SJCRH30 (cell line): Measurements from ENCODE around the gene DEPDC7. TPM values are rescaled to one million over a fixed set of nuclear protein-coding genes. Genes with fewer than 3 reads are reported as not detected.
"Not testable (repeated sequence)": the region's sequence is repeated elsewhere in the genome, so short reads cannot be mapped to it uniquely, and the experiment has no call there.

ENCODE experiments used
- DNase-seq, 2 experiments: peaks; one replicate each; pipeline ENCODE4 v3.0.0-alpha.2; 2015 to 2020
- H3K27ac ChIP-seq: fragments of 250-450 bp; sonication (Bioruptor Pico); 2 replicates; pipeline ENCODE4 v1.5.1; 2020; ENCODE audit warnings: mild to moderate bottlenecking, moderate library complexity
- H3K27me3 ChIP-seq: fragments of 250-450 bp; sonication (Bioruptor Pico); 2 replicates; pipeline ENCODE4 v1.5.1; 2020; ENCODE audit warnings: mild to moderate bottlenecking, moderate library complexity
- H3K36me3 ChIP-seq: fragments of 250-450 bp; sonication (Bioruptor Pico); 2 replicates; pipeline ENCODE4 v1.5.1; 2020; ENCODE audit warnings: mild to moderate bottlenecking, moderate library complexity
- H3K4me1 ChIP-seq: fragments of 250-450 bp; sonication (Bioruptor Pico); 2 replicates; pipeline ENCODE4 v1.5.1; 2020; ENCODE audit warnings: mild to moderate bottlenecking, moderate library complexity
- H3K4me3 ChIP-seq: fragments of 250-450 bp; sonication (Bioruptor Pico); 2 replicates; pipeline ENCODE4 v1.5.1; 2020; ENCODE audit warnings: mild to moderate bottlenecking, moderate library complexity
- H3K9me3 ChIP-seq: fragments of 250-450 bp; sonication (Bioruptor Pico); replicated peaks from 2 replicates; pipeline ENCODE4 v1.5.1; 2020; ENCODE audit warnings: mild to moderate bottlenecking, moderate library complexity
- total RNA-seq: library from RNA; depleted of rRNA; stranded (reverse); fragments of >200 nt; shearing (Covaris generic); gene quantifications from 2 replicates; pipeline ENCODE4 v1.2.3, GENCODE V29; 2014

The DEPDC7 gene
- total RNA-seq, 1 experiment from 2014 or later: 21.8 TPM

GRCh38 chr11:33039274-33040032 is 23.8 kb downstream of the DEPDC7 start, which contains the start of gene TCP11L1:
TCP11L1 (plus strand) TSS chr11:33039572; CDS start chr11:33043774, 4,202 bp downstream.
- DNase-seq: peak; percentile 95
- Histone ChIP-seq H3K4me3 (peak within 1 kb of the TSS; percentile 95), H3K36me3 (peaks cover 3% of the 10 kb centered on the region; the same call in 1 of the 2 replicates), H3K9me3 (0 out of 2 replicates have a peak, but pooled peaks cover 1% of the 10 kb centered on the region), H3K27ac (peak within 1 kb of the TSS; percentile 97), H3K27me3 (no peaks in the 10 kb centered on the region), H3K4me1 (no peaks in the 10 kb centered on the region)

- peak overlapping the region; percentile 97 for H3K27ac ChIP-seq
- 0 out of 2 replicates have a peak, but pooled peaks cover 5% of the 10 kb centered on the region for H3K9me3 ChIP-seq
- no peaks in the 10 kb centered on the region for H3K4me1 ChIP-seq
- H3K4me3 ChIP-seq: peak overlapping the region; percentile 95
- peak in 1 of 2 experiments; percentile 37 for DNase-seq
- H3K36me3 ChIP-seq: peaks cover 11% of the 10 kb centered on the region
- no peaks in the 10 kb centered on the region for H3K27me3 ChIP-seq
These were observed 24.6 kb downstream of the DEPDC7 start for GRCh38 chr11:33040033-33040861.

DNA sequence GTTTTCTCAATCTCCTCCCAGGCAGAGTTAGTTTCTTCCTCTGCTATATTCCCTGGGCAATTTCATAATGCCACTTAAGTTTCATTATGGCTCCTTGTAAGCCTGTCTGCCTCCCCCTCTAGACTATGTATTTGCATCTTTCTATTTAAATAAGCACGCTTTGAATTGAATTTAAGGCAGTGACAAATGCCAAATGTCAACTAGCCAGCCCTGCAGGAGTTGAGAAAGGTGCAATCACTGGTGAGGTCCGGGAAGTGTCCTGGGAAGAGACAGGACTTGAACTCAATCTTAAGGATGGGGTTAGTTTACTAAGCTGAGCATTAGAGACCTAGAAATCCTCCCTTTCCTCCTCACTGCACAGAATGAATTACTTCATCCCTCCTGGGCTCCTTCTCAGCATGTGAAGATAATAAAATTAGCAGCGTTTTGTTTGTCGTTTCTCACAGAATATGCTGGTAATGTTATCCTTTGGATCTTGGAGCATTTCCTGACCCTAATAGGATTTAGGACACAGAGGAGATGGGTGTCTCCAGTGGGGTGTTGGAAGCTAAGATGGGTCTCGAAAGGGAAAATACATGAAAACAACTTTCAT is 25.3 kb downstream of the DEPDC7 start:
- Histone ChIP-seq H3K4me1 (no peaks in the 10 kb centered on the region), H3K27ac (no peak overlapping the region), H3K27me3 (no peaks in the 10 kb centered on the region), H3K36me3 (peaks cover 15% of the 10 kb centered on the region), H3K4me3 (peak overlapping the region; percentile 95), H3K9me3 (peaks cover 5% of the 10 kb centered on the region; the same call in 1 of the 2 replicates)
- DNase-seq: no peak

GRCh38 chr11:33043221-33043830 is 27.6 kb downstream of the DEPDC7 start:
- Histone ChIP-seq H3K4me1 (no peaks in the 10 kb centered on the region), H3K36me3 (peaks cover 17% of the 10 kb centered on the region), H3K4me3 (no peak overlapping the region), H3K27me3 (no peaks in the 10 kb centered on the region), H3K27ac (no peak overlapping the region), H3K9me3 (peaks cover 5% of the 10 kb centered on the region; the same call in 1 of the 2 replicates)
- no peak for DNase-seq

- H3K27ac ChIP-seq: no peak overlapping the region
- no peaks in the 10 kb centered on the region for H3K27me3 ChIP-seq
- H3K4me1 ChIP-seq: no peaks in the 10 kb centered on the region
- DNase-seq: no peak
- peaks cover 17% of the 10 kb centered on the region for H3K36me3 ChIP-seq
- peaks cover 5% of the 10 kb centered on the region; the same call in 1 of the 2 replicates for H3K9me3 ChIP-seq
- H3K4me3 ChIP-seq: no peak overlapping the region
These were observed 28.6 kb downstream of the DEPDC7 start for GRCh38 chr11:33044285-33044756.

GRCh38 chr11:33045551-33046255 is 30.0 kb downstream of the DEPDC7 start:
- no peak overlapping the region for H3K4me3 ChIP-seq
- DNase-seq: peak; percentile 10 to 19

DNA sequence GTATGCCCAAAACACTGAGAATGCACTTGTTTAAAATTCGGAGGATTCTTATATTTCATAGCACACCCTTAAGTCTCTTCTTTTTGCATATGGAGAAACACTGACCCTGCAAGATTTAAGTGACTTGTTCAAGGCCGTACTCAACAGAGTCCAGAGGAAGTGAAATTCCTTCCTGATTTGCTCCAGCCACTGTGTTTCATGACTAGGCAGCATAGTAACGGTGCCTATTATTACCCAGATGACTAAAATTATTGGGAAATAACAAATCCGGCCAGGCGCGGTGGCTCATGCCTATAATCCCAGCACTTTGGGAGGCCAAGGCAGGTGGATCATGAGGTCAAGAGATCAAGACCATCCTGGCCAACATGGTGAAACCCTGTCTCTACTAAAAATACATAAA is 33.0 kb downstream of the DEPDC7 start:
- H3K4me3 ChIP-seq, H3K9me3 ChIP-seq, DNase-seq, H3K27ac ChIP-seq, H3K4me1 ChIP-seq, H3K27me3 ChIP-seq: not testable (repeated sequence)
- peaks cover 17% of the 10 kb centered on the region for H3K36me3 ChIP-seq

More at GRCh38 chr11:33045551-33046255, 30.0 kb downstream of the DEPDC7 start:
- H3K36me3 ChIP-seq: peaks cover 17% of the 10 kb centered on the region
- no peaks in the 10 kb centered on the region for H3K4me1 ChIP-seq
- H3K27me3 ChIP-seq: no peaks in the 10 kb centered on the region
- peaks cover 5% of the 10 kb centered on the region; the same call in 1 of the 2 replicates for H3K9me3 ChIP-seq
- no peak overlapping the region for H3K27ac ChIP-seq

- H3K4me1 ChIP-seq, H3K4me3 ChIP-seq, H3K27me3 ChIP-seq, H3K27ac ChIP-seq, DNase-seq, H3K9me3 ChIP-seq: not testable (repeated sequence)
- H3K36me3 ChIP-seq: peaks cover 15% of the 10 kb centered on the region
These were observed 34.1 kb downstream of the DEPDC7 start for GRCh38 chr11:33049565-33050408.

DNA sequence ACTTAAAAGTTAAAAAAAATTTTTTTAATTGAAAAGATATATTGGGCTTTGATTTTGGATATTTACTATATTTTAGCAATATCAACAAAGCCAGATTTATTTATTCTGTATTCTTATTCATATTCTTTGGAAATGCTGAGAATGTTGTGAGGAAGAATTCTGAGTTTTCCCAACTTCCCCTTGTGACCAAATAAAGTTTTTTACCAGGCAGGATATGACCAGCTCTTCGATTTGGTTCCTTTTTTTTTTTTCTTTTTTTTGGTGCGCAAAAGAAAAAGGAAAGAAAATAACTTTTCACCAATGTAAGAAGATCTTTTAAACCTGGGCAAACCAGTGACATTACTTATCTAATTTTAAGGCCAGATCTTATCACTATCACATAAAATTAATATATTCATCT is 36.6 kb downstream of the DEPDC7 start:
- no peaks in the 10 kb centered on the region for H3K4me1 ChIP-seq
- no peaks in the 10 kb centered on the region for H3K9me3 ChIP-seq
- H3K27ac ChIP-seq: no peak overlapping the region
- H3K4me3 ChIP-seq: no peak overlapping the region
- no peaks in the 10 kb centered on the region for H3K27me3 ChIP-seq
- H3K36me3 ChIP-seq: peaks cover 7% of the 10 kb centered on the region
- no peak for DNase-seq

- H3K27ac ChIP-seq: no peak overlapping the region
- H3K4me3 ChIP-seq: no peak overlapping the region
- H3K36me3 ChIP-seq: peaks cover 16% of the 10 kb centered on the region
- no peak for DNase-seq
- H3K27me3 ChIP-seq: no peaks in the 10 kb centered on the region
- H3K9me3 ChIP-seq: no peaks in the 10 kb centered on the region
- H3K4me1 ChIP-seq: peaks cover 6% of the 10 kb centered on the region
These were observed 39.7 kb downstream of the DEPDC7 start for GRCh38 chr11:33055375-33055774.

DNA sequence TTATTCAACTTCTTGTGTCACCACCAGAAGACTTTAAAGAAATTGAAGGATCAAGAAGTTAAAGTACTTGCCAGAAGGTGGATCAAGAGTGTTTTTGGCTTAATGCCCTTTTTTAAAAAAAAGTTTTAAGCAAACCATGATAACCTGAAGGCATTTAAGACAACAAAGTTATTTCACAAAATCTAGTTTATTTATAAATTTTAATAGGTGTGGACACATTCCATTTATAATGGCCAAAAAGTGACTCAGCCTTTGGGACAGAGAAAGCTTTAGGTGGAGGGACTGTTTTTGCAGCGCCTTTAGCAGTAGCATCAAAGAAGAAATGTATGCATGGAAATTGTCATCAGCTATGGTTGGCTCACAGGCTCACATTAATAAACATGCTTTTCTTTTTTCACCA is 41.6 kb downstream of the DEPDC7 start:
- no peak overlapping the region for H3K4me3 ChIP-seq
- no peak overlapping the region for H3K27ac ChIP-seq
- H3K36me3 ChIP-seq: peaks cover 16% of the 10 kb centered on the region
- H3K9me3 ChIP-seq: no peaks in the 10 kb centered on the region
- DNase-seq: no peak
- H3K4me1 ChIP-seq: peaks cover 9% of the 10 kb centered on the region
- no peaks in the 10 kb centered on the region for H3K27me3 ChIP-seq

GRCh38 chr11:33059331-33060007 is 43.8 kb downstream of the DEPDC7 start:
- Histone ChIP-seq H3K27me3 (no peaks in the 10 kb centered on the region), H3K4me3 (no peak overlapping the region), H3K4me1 (peaks cover 9% of the 10 kb centered on the region), H3K36me3 (peaks cover 18% of the 10 kb centered on the region), H3K9me3 (no peaks in the 10 kb centered on the region), H3K27ac (no peak overlapping the region)
- no peak for DNase-seq

- peaks cover 16% of the 10 kb centered on the region for H3K36me3 ChIP-seq
- no peaks in the 10 kb centered on the region for H3K27me3 ChIP-seq
- H3K9me3 ChIP-seq: no peaks in the 10 kb centered on the region
- no peak overlapping the region for H3K4me3 ChIP-seq
- peak; percentile 39 to 64 for DNase-seq
- H3K4me1 ChIP-seq: peaks cover 9% of the 10 kb centered on the region
- H3K27ac ChIP-seq: no peak overlapping the region
These were observed 44.6 kb downstream of the DEPDC7 start for GRCh38 chr11:33060271-33060670.
